Mesodermal cell (in vitro differentiated cells): ENCODE measurements around the gene DPP6.

Experiments
- H3K27ac ChIP-seq: 2 replicates; pipeline ENCODE4 v1.7.0; 2013; ENCODE audit warnings: mild to moderate bottlenecking, low read depth, low read length, moderate library complexity; ENCODE audit not compliant: severe bottlenecking
- H3K36me3 ChIP-seq: 2 replicates; pipeline ENCODE4 v1.7.1; 2013; ENCODE audit warnings: mild to moderate bottlenecking, low read length, moderate library complexity; ENCODE audit not compliant: control insufficient read depth, insufficient read depth
- H3K4me1 ChIP-seq: one replicate; pipeline ENCODE4 v1.7.1; 2013; ENCODE audit warnings: mild to moderate bottlenecking, low read length; ENCODE audit not compliant: insufficient read depth, control insufficient read depth, poor library complexity, severe bottlenecking
- H3K4me3 ChIP-seq: 2 replicates; pipeline ENCODE4 v1.7.0; 2013; ENCODE audit warnings: low read length, control low read depth, mild to moderate bottlenecking; ENCODE audit not compliant: insufficient read depth, poor library complexity, severe bottlenecking; ENCODE audit errors: extremely low read depth
- H3K9me3 ChIP-seq: 2 replicates; pipeline ENCODE4 v1.7.1; 2013; ENCODE audit warnings: mild to moderate bottlenecking, low read length, moderate library complexity; ENCODE audit not compliant: control insufficient read depth
- WGBS, 2 experiments: methylation state at CpG; one replicate each; pipeline ENCODE4 v1.1.5; 2013; ENCODE audit warnings: missing lambda C conversion rate in 2 of 2; ENCODE audit not compliant: insufficient coverage in 2 of 2; 5-methylcytosine and 5-hydroxymethylcytosine counted together

DPP6 gene

GRCh38 chr7:154631162-154631561, 579.0 kb downstream of the DPP6 start:
- H3K27ac ChIP-seq = no peak overlapping the region
- no peak overlapping the region for H3K4me3 ChIP-seq
- peaks cover 7% of the 10 kb centered on the region for H3K9me3 ChIP-seq
- H3K4me1 ChIP-seq = no peaks in the 10 kb centered on the region
- H3K36me3 ChIP-seq = no peaks in the 10 kb centered on the region
- WGBS, 2 experiments = 76 to 77% methylated on average over 4 of the region's 4 CpGs

GRCh38 chr7:154633641-154634040, 581.4 kb downstream of the DPP6 start:
- peaks cover 7% of the 10 kb centered on the region for H3K9me3 ChIP-seq
- H3K4me3 ChIP-seq = no peak overlapping the region
- H3K4me1 ChIP-seq = no peaks in the 10 kb centered on the region
- 88% methylated on average over 2 of the region's 3 CpGs; no CpG with 5 or more reads in 1 of the 2 experiments for WGBS, 2 experiments
- H3K36me3 ChIP-seq = no peaks in the 10 kb centered on the region
- no peak overlapping the region for H3K27ac ChIP-seq

- WGBS, 2 experiments = 85 to 88% methylated on average over 6 of the region's 9 CpGs
- H3K4me1 ChIP-seq = no peaks in the 10 kb centered on the region
- H3K36me3 ChIP-seq = no peaks in the 10 kb centered on the region
- H3K9me3 ChIP-seq = peaks cover 7% of the 10 kb centered on the region
- no peak overlapping the region for H3K27ac ChIP-seq
- H3K4me3 ChIP-seq = no peak overlapping the region
Observed at GRCh38 chr7:154638286-154638685, 586.1 kb downstream of the DPP6 start.

GRCh38 chr7:154640266-154640865, 588.2 kb downstream of the DPP6 start:
- peaks cover 5% of the 10 kb centered on the region for H3K9me3 ChIP-seq
- H3K36me3 ChIP-seq = no peaks in the 10 kb centered on the region
- 38% methylated on average over 5 of the region's 10 CpGs; no CpG with 5 or more reads in 1 of the 2 experiments for WGBS, 2 experiments
- no peaks in the 10 kb centered on the region for H3K4me1 ChIP-seq
- H3K27ac ChIP-seq = no peak overlapping the region
- H3K4me3 ChIP-seq = no peak overlapping the region

GRCh38 chr7:154640917-154641316, 588.7 kb downstream of the DPP6 start:
- Histone ChIP-seq H3K4me1 (no peaks in the 10 kb centered on the region), H3K9me3 (no peaks in the 10 kb centered on the region), H3K27ac (no peak overlapping the region), H3K36me3 (no peaks in the 10 kb centered on the region), H3K4me3 (no peak overlapping the region)
- no CpG with 5 or more reads among the region's 4 CpGs for WGBS, 2 experiments

- 100% methylated on average over 1 to 2 of the region's 3 CpGs for WGBS, 2 experiments
- no peaks in the 10 kb centered on the region for H3K9me3 ChIP-seq
- H3K27ac ChIP-seq = no peak overlapping the region
- no peak overlapping the region for H3K4me3 ChIP-seq
- no peaks in the 10 kb centered on the region for H3K36me3 ChIP-seq
- H3K4me1 ChIP-seq = no peaks in the 10 kb centered on the region
Observed at GRCh38 chr7:154644366-154644765, 592.2 kb downstream of the DPP6 start.

GRCh38 chr7:154646126-154647013, 594.2 kb downstream of the DPP6 start:
- Histone ChIP-seq H3K36me3 (no peaks in the 10 kb centered on the region), H3K9me3 (no peaks in the 10 kb centered on the region), H3K27ac (no peak overlapping the region), H3K4me1 (no peaks in the 10 kb centered on the region), H3K4me3 (no peak overlapping the region)
- 86 to 92% methylated on average over 7 to 10 of the region's 11 CpGs for WGBS, 2 experiments

- WGBS, 2 experiments = 90 to 95% methylated on average over 7 to 11 of the region's 12 CpGs
- H3K27ac ChIP-seq = no peak overlapping the region
- H3K4me3 ChIP-seq = no peak overlapping the region
- no peaks in the 10 kb centered on the region for H3K36me3 ChIP-seq
- H3K4me1 ChIP-seq = no peaks in the 10 kb centered on the region
- no peaks in the 10 kb centered on the region for H3K9me3 ChIP-seq
Observed at GRCh38 chr7:154647625-154648024, 595.4 kb downstream of the DPP6 start.

GRCh38 chr7:154649015-154649414, 596.8 kb downstream of the DPP6 start:
- 83% methylated on average over 2 of the region's 5 CpGs; no CpG with 5 or more reads in 1 of the 2 experiments for WGBS, 2 experiments
- no peaks in the 10 kb centered on the region for H3K4me1 ChIP-seq
- H3K27ac ChIP-seq = no peak overlapping the region
- no peaks in the 10 kb centered on the region for H3K9me3 ChIP-seq
- H3K36me3 ChIP-seq = no peaks in the 10 kb centered on the region
- no peak overlapping the region for H3K4me3 ChIP-seq

- no peaks in the 10 kb centered on the region for H3K9me3 ChIP-seq
- H3K27ac ChIP-seq = no peak overlapping the region
- no peaks in the 10 kb centered on the region for H3K4me1 ChIP-seq
- 73 to 88% methylated on average over 3 of the region's 5 CpGs for WGBS, 2 experiments
- H3K4me3 ChIP-seq = no peak overlapping the region
- H3K36me3 ChIP-seq = no peaks in the 10 kb centered on the region
Observed at GRCh38 chr7:154649434-154649833, 597.2 kb downstream of the DPP6 start.

- 84 to 91% methylated on average over 4 of the region's 4 CpGs for WGBS, 2 experiments
- Histone ChIP-seq H3K36me3 (no peaks in the 10 kb centered on the region), H3K27ac (no peak overlapping the region), H3K9me3 (no peaks in the 10 kb centered on the region), H3K4me1 (no peaks in the 10 kb centered on the region), H3K4me3 (no peak overlapping the region)
Observed at GRCh38 chr7:154650275-154650674, 598.1 kb downstream of the DPP6 start.
